Breast epithelium (tissue), 4 donors: ENCODE measurements around the gene ANO2. TPM values are rescaled to one million over a fixed set of nuclear protein-coding genes. Genes with fewer than 3 reads are reported as not detected.

ENCODE experiments used
- DNase-seq, 2 donors: peaks; one replicate each; pipeline ENCODE4 v3.0.0-alpha.2; 2019; ENCODE audit warnings: low spot score in 2 of 2
- H3K27ac ChIP-seq, 2 donors: fragments of 200-600 bp; sonication (generic) in 1 of 2; one replicate each; pipeline ENCODE4 v1.5.1; 2016 to 2019; ENCODE audit warnings: mild to moderate bottlenecking in 1 of 2
- H3K27me3 ChIP-seq, 2 donors: fragments of 200-600 bp; sonication (generic) in 1 of 2; one replicate each; pipeline versions ENCODE4 v1.5.1 to v1.6.0; 2017 to 2019; ENCODE audit warnings: control low read depth in 1 of 2, mild to moderate bottlenecking in 1 of 2
- H3K36me3 ChIP-seq: fragments of 200-600 bp; one replicate; pipeline ENCODE4 v1.5.1; 2019
- H3K4me1 ChIP-seq, 2 donors: fragments of 200-600 bp; sonication (generic); one replicate each; pipeline ENCODE4 v1.5.1; 2016 to 2019; ENCODE audit warnings: control low read depth in 1 of 2
- H3K4me3 ChIP-seq, 3 donors: fragments of 200-600 bp; sonication (generic); 1 replicate in 2 of 3; 2 replicates in 1 of 3; pipeline ENCODE4 v1.5.1; 2016 to 2019; ENCODE audit warnings: mild to moderate bottlenecking in 3 of 3, moderate library complexity in 2 of 3
- H3K9me3 ChIP-seq, 2 donors: fragments of 200-600 bp; sonication (generic) in 1 of 2; one replicate each; pipeline ENCODE4 v1.5.1; 2016 to 2019; ENCODE audit warnings: control low read depth in 1 of 2
- POLR2A ChIP-seq: fragments of 450-650 bp; IDR thresholded peaks from one replicate; pipeline ENCODE4 v1.6.1; 2016; ENCODE audit warnings: antibody characterized with exemption, mild to moderate bottlenecking, moderate library complexity
- POLR2AphosphoS5 ChIP-seq, 3 donors: sonication (generic); formaldehyde crosslinking; IDR thresholded peaks; one replicate each; pipeline ENCODE4 v1.6.1; 2017; ENCODE audit warnings: antibody characterized with exemption in 3 of 3
- intact Hi-C: fragments of 100-400 bp; cut with DNase I; formaldehyde crosslinking; loops from one replicate; pipeline ENCODE4 v1.15.1; 2023; ENCODE audit warnings: low total_unique reads
- total RNA-seq, 3 donors: library from RNA; depleted of rRNA; stranded (reverse); fragments of >200 nt; gene quantifications; one replicate each; pipeline ENCODE4 v1.1.0, GENCODE V29; 2016
- TF ChIP-seq, protein P1 (sequence below), 3 donors: fragments of 450-650 bp; IDR thresholded peaks; one replicate each; pipeline ENCODE4 v1.5.1; 2016 to 2017; ENCODE audit warnings: antibody characterized with exemption in 3 of 3, mild to moderate bottlenecking in 3 of 3, moderate library complexity in 3 of 3

The ANO2 gene
- total RNA-seq, 3 donors from 2014 or later: 5.0 to 33.1 (median 16.8) TPM

DNA sequence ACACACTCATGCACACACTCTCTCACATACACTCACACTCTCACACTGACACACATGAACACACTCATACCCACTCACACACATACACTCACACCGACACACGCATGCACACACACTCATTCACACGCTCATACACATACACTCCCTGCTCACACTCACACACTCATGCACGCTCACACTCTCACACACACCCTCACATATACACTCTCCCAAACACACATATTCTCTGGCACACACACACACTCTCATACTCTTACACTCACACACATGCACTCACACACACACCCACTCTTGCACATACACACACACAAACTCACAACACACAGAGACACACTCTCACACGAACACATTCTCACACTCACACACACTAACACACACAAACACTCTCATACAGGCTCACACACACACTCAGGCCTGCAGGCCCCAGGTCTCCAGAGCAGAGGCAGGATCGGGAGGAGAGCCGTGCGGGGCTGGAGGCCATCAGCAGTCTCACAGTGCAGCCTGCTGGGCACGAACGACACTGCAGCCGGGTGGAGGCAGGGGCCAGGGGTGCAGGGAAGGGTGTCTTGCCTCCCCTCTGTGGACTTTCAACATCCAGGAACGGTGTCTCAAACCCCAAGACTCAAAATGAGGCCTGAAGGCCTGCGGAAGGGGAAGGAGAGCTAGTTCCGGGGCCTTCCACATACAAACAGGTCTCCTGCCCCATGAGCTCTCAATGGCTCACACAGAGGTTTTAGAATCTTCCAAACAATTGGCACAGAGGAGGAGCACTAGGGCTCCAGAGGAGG is 148.7 kb downstream of the ANO2 start:
- no peak overlapping the region for H3K27ac ChIP-seq
- intact Hi-C loops: no loop called here
- peaks cover 0 to 9% of the 10 kb centered on the region in 2 donors for H3K27me3 ChIP-seq
- no peak overlapping the region for H3K4me3 ChIP-seq
- H3K9me3 ChIP-seq: no peaks in the 10 kb centered on the region
- no peaks in the 10 kb centered on the region for H3K36me3 ChIP-seq
- no peak for TF ChIP-seq POLR2A
- no peak for TF ChIP-seq POLR2AphosphoS5 (IDR thresholded peaks at IDR 0.05)
- TF ChIP-seq, protein P1, sequence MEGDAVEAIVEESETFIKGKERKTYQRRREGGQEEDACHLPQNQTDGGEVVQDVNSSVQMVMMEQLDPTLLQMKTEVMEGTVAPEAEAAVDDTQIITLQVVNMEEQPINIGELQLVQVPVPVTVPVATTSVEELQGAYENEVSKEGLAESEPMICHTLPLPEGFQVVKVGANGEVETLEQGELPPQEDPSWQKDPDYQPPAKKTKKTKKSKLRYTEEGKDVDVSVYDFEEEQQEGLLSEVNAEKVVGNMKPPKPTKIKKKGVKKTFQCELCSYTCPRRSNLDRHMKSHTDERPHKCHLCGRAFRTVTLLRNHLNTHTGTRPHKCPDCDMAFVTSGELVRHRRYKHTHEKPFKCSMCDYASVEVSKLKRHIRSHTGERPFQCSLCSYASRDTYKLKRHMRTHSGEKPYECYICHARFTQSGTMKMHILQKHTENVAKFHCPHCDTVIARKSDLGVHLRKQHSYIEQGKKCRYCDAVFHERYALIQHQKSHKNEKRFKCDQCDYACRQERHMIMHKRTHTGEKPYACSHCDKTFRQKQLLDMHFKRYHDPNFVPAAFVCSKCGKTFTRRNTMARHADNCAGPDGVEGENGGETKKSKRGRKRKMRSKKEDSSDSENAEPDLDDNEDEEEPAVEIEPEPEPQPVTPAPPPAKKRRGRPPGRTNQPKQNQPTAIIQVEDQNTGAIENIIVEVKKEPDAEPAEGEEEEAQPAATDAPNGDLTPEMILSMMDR (IDR thresholded peaks at IDR 0.05): no peak
- no peak for DNase-seq
- H3K4me1 ChIP-seq: no peaks in the 10 kb centered on the region

DNA sequence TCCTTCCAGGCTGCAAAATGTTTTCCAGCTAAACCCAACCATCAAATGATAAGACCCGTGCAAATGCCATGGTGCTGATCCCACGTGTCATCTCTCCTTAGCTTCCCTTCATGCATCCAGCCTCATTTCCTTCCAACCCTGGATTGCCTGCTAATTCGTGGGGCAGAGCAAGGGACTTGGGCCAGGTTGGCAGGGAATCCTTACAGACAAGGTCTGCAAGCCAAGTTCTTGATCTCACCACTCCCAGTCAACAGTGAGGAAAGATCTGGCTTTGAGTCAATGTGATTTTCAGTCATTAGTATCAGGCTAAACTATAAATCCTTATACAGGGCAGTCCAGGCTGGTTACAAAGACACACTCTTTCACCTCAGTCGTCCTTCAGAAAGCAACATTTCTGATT is 150.9 kb downstream of the ANO2 start:
- intact Hi-C loops: no loop called here
- peaks cover 0 to 10% of the 10 kb centered on the region in 2 donors for H3K27me3 ChIP-seq
- no peak for TF ChIP-seq POLR2A
- no peak for TF ChIP-seq POLR2AphosphoS5 (IDR thresholded peaks at IDR 0.05)
- TF ChIP-seq, protein P1 (IDR thresholded peaks at IDR 0.05): no peak
- no peaks in the 10 kb centered on the region for H3K4me1 ChIP-seq
- DNase-seq: no peak
- H3K27ac ChIP-seq: no peak overlapping the region
- H3K36me3 ChIP-seq: no peaks in the 10 kb centered on the region
- H3K9me3 ChIP-seq: no peaks in the 10 kb centered on the region
- no peak overlapping the region for H3K4me3 ChIP-seq

DNA sequence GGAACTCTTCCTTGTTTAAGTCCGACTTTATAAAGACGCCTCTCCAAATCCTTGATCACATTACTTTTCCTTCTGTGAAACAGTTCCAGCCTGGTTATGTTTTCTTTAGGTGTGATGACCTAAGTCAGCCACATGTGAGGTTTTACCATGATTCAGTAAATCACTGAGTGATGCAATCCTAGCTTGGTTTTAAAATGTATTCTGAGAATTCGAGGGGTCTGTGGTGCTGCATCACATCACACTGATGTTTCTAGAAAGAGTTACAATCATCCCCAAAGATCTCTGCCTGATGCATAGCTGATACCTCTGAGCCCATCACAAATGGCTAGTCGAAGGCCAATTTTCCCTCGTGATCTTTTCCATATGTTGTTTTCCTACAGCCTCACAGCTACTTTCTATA is 152.7 kb downstream of the ANO2 start:
- Histone ChIP-seq H3K9me3 (no peaks in the 10 kb centered on the region), H3K27ac (no peak overlapping the region), H3K36me3 (no peaks in the 10 kb centered on the region), H3K4me3 (no peak overlapping the region), H3K27me3 (peaks cover 0 to 10% of the 10 kb centered on the region in 2 donors), H3K4me1 (no peaks in the 10 kb centered on the region)
- intact Hi-C loops: no loop called here
- no peak for DNase-seq
- TF ChIP-seq, protein P1 (IDR thresholded peaks at IDR 0.05): no peak
- no peak for TF ChIP-seq POLR2A

DNA sequence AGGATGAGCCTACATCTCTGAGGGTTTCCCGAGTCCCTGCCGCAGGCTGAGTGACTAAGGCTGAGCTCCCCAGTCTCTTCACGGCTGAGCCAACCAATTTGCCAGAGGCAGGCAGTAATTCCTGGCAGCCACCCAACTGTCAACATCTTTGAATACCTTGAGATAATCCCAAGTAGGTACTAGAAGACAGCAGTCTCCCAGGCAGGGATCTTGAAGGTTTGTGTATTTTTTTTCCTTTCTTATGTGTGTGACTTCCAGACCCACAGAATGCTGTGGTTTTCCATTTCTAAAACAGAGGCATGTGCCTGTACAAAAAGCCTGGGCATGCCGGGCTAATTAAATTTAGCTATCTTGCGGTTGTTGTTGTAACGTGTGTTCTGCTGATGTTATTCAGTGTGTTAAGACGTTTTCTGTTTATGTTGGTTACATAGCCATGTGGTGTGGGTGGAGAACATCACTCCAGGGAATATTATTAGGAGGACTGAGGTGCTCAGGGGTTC is 155.5 kb downstream of the ANO2 start:
- no peaks in the 10 kb centered on the region for H3K36me3 ChIP-seq
- no peak overlapping the region for H3K27ac ChIP-seq
- TF ChIP-seq, protein P1 (IDR thresholded peaks at IDR 0.05): no peak
- no peak for TF ChIP-seq POLR2AphosphoS5 (IDR thresholded peaks at IDR 0.05)
- no peak for TF ChIP-seq POLR2A
- peak in 1 of 2 donors; percentile 64 for DNase-seq
- intact Hi-C loops: no loop called here
- no peak overlapping the region for H3K4me3 ChIP-seq
- H3K27me3 ChIP-seq: peaks cover 0 to 10% of the 10 kb centered on the region in 2 donors
- no peaks in the 10 kb centered on the region for H3K4me1 ChIP-seq
- H3K9me3 ChIP-seq: no peaks in the 10 kb centered on the region

DNA sequence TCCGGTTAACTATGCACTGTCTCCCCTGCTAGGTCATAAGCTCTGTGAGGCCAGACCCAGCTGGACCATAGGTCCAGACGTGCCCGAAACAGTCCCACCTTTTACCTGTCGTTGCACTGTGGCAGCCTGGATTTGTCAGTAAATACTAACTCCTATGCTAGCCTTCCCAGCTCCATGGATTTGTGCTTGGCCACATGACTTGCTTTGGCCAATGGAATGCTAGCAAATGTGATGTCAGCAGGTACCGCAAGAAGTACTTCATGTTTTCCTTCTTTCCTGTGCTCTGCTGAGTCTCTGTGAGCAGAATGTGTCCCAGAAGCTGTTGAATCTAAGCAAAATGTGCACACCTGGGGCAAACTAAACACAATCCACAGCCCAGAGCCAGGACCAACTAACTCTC is 157.2 kb downstream of the ANO2 start:
- intact Hi-C loops: no loop called here
- Histone ChIP-seq H3K9me3 (no peaks in the 10 kb centered on the region), H3K4me1 (no peaks in the 10 kb centered on the region), H3K36me3 (no peaks in the 10 kb centered on the region), H3K27ac (no peak overlapping the region), H3K4me3 (no peak overlapping the region), H3K27me3 (peaks cover 0 to 17% of the 10 kb centered on the region in 2 donors)
- TF ChIP-seq, protein P1 (IDR thresholded peaks at IDR 0.05): no peak
- TF ChIP-seq POLR2A: no peak
- no peak for TF ChIP-seq POLR2AphosphoS5 (IDR thresholded peaks at IDR 0.05)
- DNase-seq: no peak
